ENCODE measurements around the gene TLR5. TPM values are rescaled to one million over a fixed set of nuclear protein-coding genes. Genes with fewer than 3 reads are reported as not detected.

Gene TLR5
- total RNA-seq, 1 donor from 2014 or later, result 16.4 TPM

DNA sequence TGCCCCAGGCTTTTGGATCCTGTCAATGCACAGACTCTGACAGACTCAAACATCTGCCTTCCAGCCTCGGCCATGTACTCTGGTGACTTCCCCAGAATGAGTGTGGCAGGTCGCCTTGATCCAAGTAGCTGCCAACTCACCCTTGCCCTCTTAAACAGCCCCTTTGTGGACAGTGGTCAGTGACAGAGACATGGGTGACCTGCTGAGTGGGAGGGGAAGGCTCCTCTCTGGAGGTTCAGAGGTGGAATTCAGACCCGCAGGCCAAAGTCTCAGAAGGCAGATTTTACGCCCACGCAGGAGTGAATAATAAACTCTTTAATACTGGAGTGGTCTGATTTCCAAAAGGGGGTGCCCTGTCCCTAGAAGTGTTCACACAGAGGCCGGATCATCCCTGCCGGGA is 63.5 kb downstream of the TLR5 start:
- peak; percentile 3 for ATAC-seq
- DNase-seq (ENCODE audit: low spot score), result no peak
- intact Hi-C loops (cut with DNase I), result no loop called here

- DNase-seq (ENCODE audit: low spot score) (no peak), ATAC-seq (no peak)
- intact Hi-C loops (cut with DNase I), result no loop called here
These were observed 65.7 kb downstream of the TLR5 start for GRCh38 chr1:223077247-223077833.

DNA sequence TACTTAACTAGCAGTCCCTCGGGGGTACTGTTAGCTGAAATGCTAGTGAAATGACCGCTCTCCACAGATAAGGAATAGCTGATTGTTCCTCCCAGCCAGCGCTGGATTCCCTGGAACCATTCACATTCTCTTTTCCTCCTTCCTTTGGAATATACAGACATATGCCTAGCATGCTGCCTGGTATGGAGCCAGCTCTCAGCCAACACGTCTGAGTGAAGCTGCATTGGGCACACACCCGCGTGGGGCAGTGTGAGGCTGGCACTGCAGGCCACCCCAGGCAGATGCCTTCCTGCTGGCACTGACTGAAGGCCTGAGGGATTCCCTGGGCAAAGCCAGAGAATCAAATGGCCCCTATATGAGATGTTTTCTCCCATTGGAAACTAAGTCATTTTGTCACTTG is 66.7 kb downstream of the TLR5 start:
- intact Hi-C loops (cut with DNase I), result no loop called here
- no peak for DNase-seq (ENCODE audit: low spot score)
- no peak for ATAC-seq

DNA sequence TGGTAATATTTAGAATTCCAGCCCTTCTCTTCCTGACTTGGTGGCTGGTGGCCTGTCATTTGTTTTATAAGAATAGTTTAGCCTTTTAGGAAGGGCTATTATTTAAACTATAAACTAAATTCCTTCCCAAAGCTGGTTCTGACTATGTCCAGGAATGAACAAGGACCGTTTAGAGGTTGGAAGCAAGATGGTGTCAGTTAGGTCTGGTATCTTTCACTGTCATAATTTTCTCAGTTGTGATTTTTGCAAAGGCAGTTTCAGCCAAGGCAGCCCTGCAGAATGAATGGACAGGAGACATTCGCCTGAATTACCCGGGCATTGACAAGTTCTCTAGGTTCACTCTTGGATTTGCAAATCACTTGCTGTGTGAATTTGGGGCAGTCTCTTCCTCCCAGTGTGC is 67.2 kb downstream of the TLR5 start:
- ATAC-seq, result no peak
- DNase-seq (ENCODE audit: low spot score), result no peak
- intact Hi-C loops (cut with DNase I), result no loop called here

GRCh38 chr1:223074445-223075300 is 68.4 kb downstream of the TLR5 start:
- ATAC-seq (peak; percentile 81), DNase-seq (ENCODE audit: low spot score) (no peak)
- intact Hi-C loops (cut with DNase I), result no loop called here

GRCh38 chr1:223068900-223069665 is 74.0 kb downstream of the TLR5 start:
- no peak for DNase-seq (ENCODE audit: low spot score)
- intact Hi-C loops (cut with DNase I), result loop anchor here (10.0 kb wide), 1 partner anchor 1874 kb away; no protein-coding TSS in a partner anchor
- ATAC-seq, result peak; percentile 71

DNA sequence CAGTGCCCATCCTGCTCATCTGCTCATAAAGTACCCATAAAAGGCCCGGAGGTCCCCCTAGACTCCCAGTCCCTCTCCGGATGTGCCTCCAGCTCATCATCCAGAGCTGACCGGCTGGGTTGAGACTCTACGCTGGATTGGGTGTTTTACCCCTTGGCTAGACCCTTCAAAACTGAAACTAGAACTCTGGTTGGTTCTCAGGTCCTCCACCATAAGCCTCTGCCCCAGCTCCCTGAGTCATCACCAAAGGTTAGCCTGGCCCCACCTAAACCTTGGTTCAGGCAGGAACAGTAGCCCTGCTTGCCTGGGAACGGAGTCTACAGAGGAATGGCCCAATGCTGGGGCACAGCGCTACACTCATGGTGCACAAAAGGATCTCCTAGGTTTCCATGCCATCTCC is 75.1 kb downstream of the TLR5 start:
- ATAC-seq (no peak), DNase-seq (ENCODE audit: low spot score) (no peak)

DNA sequence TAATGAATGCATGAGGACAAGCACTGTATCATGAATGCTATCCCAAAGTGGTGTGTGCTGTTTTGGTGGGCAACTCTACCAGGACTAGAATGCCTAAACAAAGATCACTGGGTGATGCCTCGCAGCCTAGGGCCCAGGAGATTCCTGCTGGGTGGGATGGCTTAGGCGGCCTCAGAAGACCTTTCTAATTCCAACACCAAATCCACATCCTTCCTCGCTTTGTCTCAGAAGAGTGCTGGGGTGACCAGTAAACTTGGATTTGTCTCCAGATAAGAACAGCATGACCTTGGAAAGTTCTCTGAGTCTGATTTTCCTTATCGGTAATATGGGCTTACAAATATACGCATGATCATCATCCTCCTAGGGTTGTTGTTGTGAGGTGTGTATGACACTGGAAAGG is 76.6 kb downstream of the TLR5 start:
- ATAC-seq (no peak), DNase-seq (ENCODE audit: low spot score) (no peak)
- intact Hi-C loops (cut with DNase I), result loop anchor here (10.0 kb wide), 1 partner anchor 1872 kb away; no protein-coding TSS in a partner anchor

More for the DNA sequence above, 75.1 kb downstream of the TLR5 start:
- intact Hi-C loops (cut with DNase I), result loop anchor here (10.0 kb wide), 1 partner anchor 1873 kb away; no protein-coding TSS in a partner anchor

DNA sequence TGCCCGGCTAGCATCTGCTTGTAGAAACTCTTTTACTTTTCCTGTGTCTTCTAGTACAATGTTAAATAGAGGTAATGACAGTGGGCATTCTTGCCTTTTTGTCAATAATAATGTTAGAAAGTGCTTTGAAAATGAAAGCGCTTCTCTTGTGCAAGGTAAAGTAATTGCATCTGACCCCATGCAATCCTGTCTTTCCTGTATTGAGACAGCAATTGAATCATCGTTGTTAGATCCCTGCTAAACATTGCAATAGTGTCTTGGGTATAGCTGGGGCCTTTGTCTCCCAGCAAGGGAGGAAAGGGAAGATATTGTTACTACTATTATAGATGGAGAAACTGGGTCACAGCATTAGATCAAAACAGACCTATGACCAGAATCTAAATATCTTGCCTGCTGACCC is 80.9 kb downstream of the TLR5 start:
- intact Hi-C loops (cut with DNase I), result loop anchor here (10.0 kb wide), 1 partner anchor 1867 kb away; no protein-coding TSS in a partner anchor
- DNase-seq (ENCODE audit: low spot score) (no peak), ATAC-seq (no peak)

GRCh38 chr1:223059526-223059925 is 83.5 kb downstream of the TLR5 start:
- intact Hi-C loops (cut with DNase I), result no loop called here
- ATAC-seq (no peak), DNase-seq (ENCODE audit: low spot score) (no peak)

Other genes with a start within 250 kb of the TLR5 start
- not detected for gene SUSD4, start 220.9 kb upstream of the TLR5 start, total RNA-seq